Mucosa of gallbladder (tissue), 1 donor: ENCODE measurements around the gene GALNT5. TPM values are rescaled to one million over a fixed set of nuclear protein-coding genes. Genes with fewer than 3 reads are reported as not detected.

ENCODE experiments used
- DNase-seq: peaks from one replicate; pipeline ENCODE4 v3.0.0-alpha.2; 2020; ENCODE audit warnings: low spot score
- total RNA-seq: library from RNA; stranded (reverse); gene quantifications from one replicate; pipeline ENCODE4 v1.2.1, GENCODE V29; 2021
- donor health status: DM: no; HTN: no; CAD: no.

The GALNT5 gene
- total RNA-seq, 1 donor from 2014 or later: 11.7 TPM

GRCh38 chr2:157287160-157287559 is 29.7 kb downstream of the GALNT5 start:
- no peak for DNase-seq

GRCh38 chr2:157290525-157290924 is 33.0 kb downstream of the GALNT5 start:
- DNase-seq: no peak

GRCh38 chr2:157291018-157291417 is 33.5 kb downstream of the GALNT5 start:
- no peak for DNase-seq

GRCh38 chr2:157292853-157293252 is 35.3 kb downstream of the GALNT5 start:
- no peak for DNase-seq

DNA sequence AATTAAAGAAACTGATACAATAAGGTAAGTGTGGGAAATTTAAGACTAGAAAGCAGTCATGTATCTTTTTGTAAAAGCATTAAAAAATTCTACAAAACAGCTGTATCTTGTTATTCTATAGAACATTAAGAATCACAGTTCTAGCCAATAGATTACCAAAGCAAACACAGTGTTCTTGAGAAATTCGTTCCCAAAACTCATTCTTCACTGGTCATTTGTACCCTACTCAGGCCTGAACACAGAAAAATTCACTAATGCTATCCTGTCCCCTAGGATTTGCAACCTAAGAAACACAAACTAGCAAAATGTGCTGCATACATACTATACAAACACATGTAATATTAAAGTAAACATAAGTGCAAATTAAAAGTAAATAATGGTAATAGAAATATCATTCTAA is 39.0 kb downstream of the GALNT5 start:
- no peak for DNase-seq

DNA sequence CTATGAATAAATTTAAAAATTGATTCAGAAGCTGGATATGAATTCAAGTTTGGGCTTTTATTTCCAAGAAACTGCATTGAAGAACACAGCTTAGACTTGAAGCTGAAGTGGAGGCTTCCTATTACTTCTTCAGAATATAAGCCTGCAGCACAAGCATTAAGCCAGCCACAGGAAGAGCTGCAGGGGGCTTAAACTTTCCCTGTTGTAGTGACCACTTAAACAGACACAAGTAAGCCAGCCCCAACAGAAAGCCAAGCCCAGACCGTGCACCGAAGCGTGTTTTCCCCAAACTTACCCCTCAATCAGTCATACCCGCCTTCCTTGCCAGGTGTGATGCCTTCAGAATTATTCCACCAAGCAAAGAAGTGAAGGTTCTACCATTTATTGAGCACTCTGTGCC is 39.5 kb downstream of the GALNT5 start:
- no peak for DNase-seq

DNA sequence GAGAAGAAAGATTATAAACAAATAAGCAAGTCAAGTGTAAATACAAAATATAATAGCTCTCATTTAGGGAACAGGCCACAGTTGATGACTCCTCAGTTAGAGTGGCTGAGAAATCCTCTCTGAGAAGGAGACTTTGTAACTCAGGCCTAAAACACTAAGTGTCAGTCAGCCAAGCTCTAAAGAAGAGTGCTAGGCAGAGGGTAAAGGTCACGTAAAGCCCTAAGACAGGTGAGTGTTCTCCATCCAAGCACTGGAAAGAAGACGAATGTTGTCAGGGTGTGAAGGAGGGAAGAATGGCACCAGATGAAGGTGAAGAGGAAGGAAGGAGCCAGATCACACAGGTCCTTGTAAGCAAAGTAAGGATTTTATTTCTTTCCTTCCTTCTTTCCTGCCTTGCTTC is 43.8 kb downstream of the GALNT5 start:
- DNase-seq: no peak

GRCh38 chr2:157302492-157303099 is 45.1 kb downstream of the GALNT5 start:
- DNase-seq: no peak

DNA sequence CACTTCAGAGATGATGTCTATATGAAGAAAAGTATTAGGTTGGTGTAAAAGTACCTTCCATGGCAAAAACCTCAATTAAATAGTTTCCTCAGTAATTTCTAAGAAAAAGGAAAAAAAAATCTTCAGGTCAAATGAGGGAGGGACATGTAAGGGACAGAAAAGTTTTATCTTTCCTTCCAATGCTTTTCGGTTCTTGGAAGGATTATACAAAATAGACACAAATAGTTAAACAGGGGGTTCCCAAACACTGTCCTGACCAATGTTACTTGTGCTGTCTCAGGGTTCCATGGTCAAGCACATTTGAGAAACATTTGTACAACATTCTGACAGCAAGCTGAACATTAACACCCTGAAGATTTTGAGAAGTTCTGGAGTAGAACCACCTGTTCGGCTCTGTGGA is 46.1 kb downstream of the GALNT5 start:
- DNase-seq: no peak

DNA sequence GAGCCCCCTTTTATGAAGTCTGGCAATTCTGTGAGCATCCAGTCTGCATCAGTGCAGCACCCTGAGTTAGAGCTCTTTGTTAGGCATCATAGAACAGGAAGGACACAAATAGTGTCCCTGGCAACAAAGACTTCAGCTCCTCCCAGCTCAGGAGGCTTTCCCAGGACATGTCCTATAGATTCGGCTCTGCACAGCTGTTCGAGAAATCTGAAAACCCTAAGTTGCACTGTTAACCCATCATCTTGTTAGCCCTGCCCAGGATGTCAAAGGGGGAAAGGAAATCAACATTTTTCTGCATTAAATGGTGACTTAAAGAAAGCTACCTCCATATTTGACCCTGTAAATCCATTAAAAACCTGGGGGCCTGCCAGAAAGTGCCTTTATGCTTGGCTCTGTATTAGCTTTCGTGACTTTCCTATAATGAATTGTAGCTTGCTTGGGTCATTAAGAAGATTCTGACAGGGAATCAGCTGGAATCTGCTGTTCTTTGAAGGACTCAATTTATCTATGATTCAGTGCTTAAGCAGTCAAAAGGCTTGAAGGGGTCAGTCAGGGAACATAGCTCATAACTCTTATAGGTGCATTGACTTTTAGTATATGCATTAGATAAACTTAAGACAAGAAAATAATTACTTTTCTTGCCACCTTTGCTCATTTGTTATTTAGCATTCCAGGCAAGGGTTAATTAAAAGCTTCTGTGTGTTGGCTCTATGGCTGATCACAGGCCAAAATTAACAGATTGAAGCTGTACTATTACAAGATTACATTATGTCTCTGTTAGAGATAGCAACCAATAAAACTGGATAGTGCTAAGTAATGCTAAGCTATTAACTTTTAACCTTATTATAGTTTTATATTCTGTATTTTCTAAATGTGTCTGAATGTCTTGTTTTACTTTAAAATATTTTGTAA is 47.6 kb downstream of the GALNT5 start:
- DNase-seq: no peak

GRCh38 chr2:157305723-157306110 is 48.2 kb downstream of the GALNT5 start:
- DNase-seq: no peak

- DNase-seq: no peak
These were observed 49.5 kb downstream of the GALNT5 start for GRCh38 chr2:157307021-157307420.

DNA sequence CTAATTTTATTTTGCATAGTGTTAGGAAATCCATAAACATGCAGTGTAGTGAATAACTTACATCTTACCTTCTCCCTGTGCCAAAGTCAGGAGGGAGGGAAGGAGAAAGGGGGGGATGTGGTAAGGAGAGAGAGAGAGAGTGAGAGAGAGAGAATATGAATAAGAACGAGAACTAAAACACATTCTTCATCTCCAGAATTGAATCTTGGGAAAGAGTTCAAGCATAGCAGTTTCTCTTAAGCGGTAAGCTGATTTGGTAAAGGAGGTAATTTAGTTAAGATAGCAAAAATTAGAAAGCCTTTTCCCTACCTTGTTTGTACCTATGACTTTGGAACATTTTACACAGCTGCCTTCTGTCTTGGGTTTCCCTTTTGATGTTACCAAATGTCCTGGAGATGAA is 52.4 kb downstream of the GALNT5 start:
- no peak for DNase-seq

- no peak for DNase-seq
These were observed 54.2 kb downstream of the GALNT5 start for GRCh38 chr2:157311706-157312105.

GRCh38 chr2:157312866-157313486 is 55.5 kb downstream of the GALNT5 start:
- DNase-seq: no peak

- no peak for DNase-seq
These were observed 58.4 kb downstream of the GALNT5 start for GRCh38 chr2:157315901-157316300.

DNA sequence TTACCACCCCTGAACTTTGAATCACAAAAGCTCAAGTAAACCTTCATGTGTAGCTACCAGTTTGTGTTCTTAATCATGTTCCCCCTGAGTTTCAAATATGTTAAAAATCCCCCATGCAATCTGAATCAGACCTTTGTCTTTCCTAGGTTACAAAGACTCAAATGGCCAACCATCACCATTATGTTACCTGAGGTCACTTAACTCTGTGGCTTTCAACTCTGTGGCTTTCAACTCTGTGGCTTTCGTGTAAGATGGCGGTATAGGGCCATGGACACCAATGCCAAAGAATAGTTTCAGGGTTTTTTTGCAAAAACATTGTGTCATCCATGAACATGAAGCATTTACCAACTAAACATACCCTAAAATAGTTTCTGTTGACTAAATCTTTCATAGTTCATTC is 61.4 kb downstream of the GALNT5 start:
- DNase-seq: no peak

GRCh38 chr2:157319795-157320194 is 62.3 kb downstream of the GALNT5 start:
- no peak for DNase-seq

DNA sequence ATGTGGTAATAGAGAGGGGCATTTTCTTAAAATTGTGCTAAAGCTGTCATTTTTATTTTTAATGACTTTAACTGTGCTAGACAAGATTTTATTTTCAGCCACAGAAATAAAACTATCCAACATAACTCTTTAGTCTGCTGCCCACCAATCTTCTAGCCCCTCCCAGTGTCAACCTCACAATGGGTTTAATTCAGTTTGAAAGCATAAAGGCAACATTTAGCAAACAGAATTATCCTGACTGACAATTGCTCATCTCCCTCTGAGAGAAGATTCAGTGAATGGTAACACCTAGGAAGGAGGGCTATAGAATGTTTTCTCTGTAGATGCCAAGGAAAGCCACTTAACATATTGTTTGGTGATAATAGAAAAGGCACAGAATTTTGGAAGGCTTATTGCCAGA is 62.9 kb downstream of the GALNT5 start:
- DNase-seq: no peak

- DNase-seq: no peak
These were observed 64.0 kb downstream of the GALNT5 start for GRCh38 chr2:157321466-157321865.

GRCh38 chr2:157322432-157322831 is 64.9 kb downstream of the GALNT5 start:
- no peak for DNase-seq

- no peak for DNase-seq
These were observed 66.9 kb downstream of the GALNT5 start for GRCh38 chr2:157324331-157324843.

DNA sequence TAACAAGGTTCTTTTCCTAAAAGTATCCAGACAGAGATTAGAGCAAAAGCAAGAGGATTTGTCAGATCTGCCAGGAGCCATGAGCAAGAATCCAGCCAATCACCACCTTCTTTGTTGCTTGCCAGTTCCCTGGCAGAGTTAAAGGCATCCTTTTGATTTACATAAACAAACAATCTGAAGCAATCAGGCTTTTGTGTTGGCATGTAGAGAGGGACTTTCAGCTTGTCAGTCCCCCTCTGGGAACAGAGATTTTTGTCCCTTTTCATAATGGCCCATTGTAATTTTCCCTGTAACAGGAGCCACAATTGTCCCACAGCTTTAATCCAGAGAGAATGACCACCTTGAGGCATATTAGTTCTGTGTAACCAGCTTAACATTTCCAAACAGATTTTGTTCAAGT is 68.3 kb downstream of the GALNT5 start, which contains the start of gene ERMN:
TSS of gene ERMN (minus strand) at position 39 of the 400 bp plus-strand sequence. CDS start 182 bp downstream, outside the sequence.
- no peak for DNase-seq
